Measurements from ENCODE around the gene FAM53B.
"Not testable (repeated sequence)": the region's sequence is repeated elsewhere in the genome, so short reads cannot be mapped to it uniquely, and the experiment has no call there.

Gene FAM53B

GRCh38 chr10:124744102-124745050 is at the start of gene FAM53B:
TSS of gene FAM53B (minus strand) at chr10:124744378. CDS start at chr10:124706713, 37,665 bp downstream.
- peak within 1 kb of the TSS; percentile 60 for H3K4me3 ChIP-seq (ENCODE audit: low read depth, low read length)
- no peak for DNase-seq (ENCODE audit: low read depth)

GRCh38 chr10:124792998-124793352 is 48.8 kb upstream of the FAM53B start:
- DNase-seq (ENCODE audit: low read depth), result no peak
- H3K4me3 ChIP-seq (ENCODE audit: low read depth, low read length), result no peak overlapping the region

- DNase-seq (ENCODE audit: low read depth), result peak; percentile 61
- H3K4me3 ChIP-seq (ENCODE audit: low read depth, low read length), result peak within 1 kb of the TSS; percentile 95
Measured at GRCh38 chr10:124791547-124792348, 47.6 kb upstream of the FAM53B start, which contains the start of gene EEF1AKMT2. TSS of gene EEF1AKMT2 (minus strand) at chr10:124791887. CDS start at chr10:124791833, 54 bp downstream.

DNA sequence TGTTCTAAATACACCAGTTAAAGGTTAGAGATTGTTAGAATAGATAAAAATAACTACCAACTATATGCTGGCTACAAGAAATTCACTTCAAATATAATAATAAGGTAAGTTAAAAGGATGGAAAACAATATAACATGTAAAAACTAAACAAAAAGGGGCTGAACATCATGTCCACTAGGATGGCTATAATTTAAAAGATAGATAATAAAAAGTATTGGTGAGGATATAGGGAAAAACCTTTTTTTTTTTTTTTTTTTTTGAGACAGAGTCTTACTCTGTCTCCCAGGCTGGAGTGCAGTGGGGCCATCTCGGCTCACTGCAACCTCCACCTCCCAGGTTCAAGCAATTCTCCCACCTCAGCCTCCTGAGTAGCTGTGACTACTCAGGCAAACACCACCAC is 38.7 kb upstream of the FAM53B start:
- H3K4me3 ChIP-seq (ENCODE audit: low read depth, low read length); DNase-seq (ENCODE audit: low read depth): not testable (repeated sequence)

DNA sequence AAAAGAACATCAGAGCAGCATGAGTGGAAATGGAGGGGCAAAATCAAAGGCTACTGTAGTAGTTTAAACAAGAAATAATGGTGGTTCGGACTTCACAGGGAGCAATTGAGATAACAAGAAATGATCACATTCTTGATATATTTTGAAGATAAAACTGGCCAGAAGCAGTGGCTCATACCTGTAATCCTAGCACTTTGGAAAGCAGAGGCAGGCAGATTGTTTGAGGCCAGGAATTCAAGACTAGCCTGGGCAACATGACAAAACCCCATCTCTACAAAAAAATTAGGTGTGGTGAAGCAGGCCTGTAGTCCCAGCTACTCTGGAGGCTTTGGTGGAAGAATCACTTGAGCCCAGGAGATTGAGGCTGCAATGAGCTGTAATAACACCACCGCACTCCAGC is 24.6 kb upstream of the FAM53B start:
- H3K4me3 ChIP-seq (ENCODE audit: low read depth, low read length), result no peak overlapping the region
- no peak for DNase-seq (ENCODE audit: low read depth)

DNA sequence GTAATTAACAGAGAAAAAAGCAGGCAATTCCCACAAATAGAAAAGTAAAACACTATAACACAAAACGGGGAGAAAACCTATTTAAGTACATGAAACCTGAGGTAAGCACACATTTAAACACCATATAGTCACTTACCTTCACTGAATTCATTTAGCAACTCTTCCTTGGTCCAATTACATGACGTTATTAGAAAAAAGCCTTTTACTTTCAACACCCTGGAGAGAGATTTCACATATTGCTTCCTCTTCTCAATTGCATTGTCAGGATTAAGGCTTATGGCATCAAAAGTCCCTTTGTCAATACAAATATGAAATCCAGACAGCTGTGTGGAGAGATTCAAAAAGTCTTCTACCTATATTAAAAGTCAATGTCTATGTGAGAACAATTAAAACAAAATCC is 21.1 kb upstream of the FAM53B start:
- no peak for DNase-seq (ENCODE audit: low read depth)
- H3K4me3 ChIP-seq (ENCODE audit: low read depth, low read length), result no peak overlapping the region

DNA sequence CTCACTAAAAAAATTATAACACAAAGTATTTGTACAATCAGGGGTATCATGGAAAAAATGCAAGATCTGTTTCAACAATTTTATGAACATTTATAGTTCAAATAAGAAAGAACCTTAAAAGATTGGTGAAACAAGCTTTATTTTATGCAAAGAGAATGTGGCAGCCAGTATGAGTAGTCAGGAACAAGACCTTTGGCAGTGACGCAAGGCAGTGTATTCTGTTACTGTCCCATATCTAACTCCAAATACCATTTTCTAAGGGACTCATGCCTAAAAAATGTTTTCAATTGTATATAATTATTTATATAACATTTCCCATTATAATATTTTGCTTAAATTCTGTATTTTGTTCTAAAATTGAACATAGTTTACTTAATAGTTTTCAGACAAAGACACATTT is 19.1 kb upstream of the FAM53B start:
- no peak for DNase-seq (ENCODE audit: low read depth)

DNA sequence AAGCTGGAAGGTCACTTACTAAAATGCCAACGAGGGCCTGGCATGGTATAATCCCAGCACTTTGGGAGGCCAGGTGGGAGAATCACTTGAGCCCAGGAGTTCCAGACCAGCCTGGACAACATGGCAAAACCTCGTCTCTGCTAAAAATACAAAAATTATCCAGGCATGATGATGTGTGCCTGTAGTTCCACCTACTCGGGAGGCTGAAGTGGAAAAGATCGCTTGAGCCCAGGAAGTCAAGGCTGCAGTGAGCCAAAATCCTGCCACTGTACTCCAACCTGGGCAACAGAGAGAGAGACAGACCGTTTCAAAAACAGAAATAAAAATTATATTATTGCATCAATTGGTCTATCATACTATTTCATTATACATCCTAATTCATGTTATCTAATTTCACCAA is 18.1 kb upstream of the FAM53B start:
- H3K4me3 ChIP-seq (ENCODE audit: low read depth, low read length), result no peak overlapping the region
- no peak for DNase-seq (ENCODE audit: low read depth)

More for the DNA sequence above, 19.1 kb upstream of the FAM53B start:
- H3K4me3 ChIP-seq (ENCODE audit: low read depth, low read length), result no peak overlapping the region

GRCh38 chr10:124756156-124756903 is 12.2 kb upstream of the FAM53B start:
- no peak for DNase-seq (ENCODE audit: low read depth)
- no peak overlapping the region for H3K4me3 ChIP-seq (ENCODE audit: low read depth, low read length)

- H3K4me3 ChIP-seq (ENCODE audit: low read depth, low read length), result no peak overlapping the region
- no peak for DNase-seq (ENCODE audit: low read depth)
Measured at GRCh38 chr10:124755581-124755980, 11.4 kb upstream of the FAM53B start.

- H3K4me3 ChIP-seq (ENCODE audit: low read depth, low read length), result no peak overlapping the region
- DNase-seq (ENCODE audit: low read depth), result no peak
Measured at GRCh38 chr10:124754227-124754626, 10.0 kb upstream of the FAM53B start.

GRCh38 chr10:124748953-124749645 is 4.9 kb upstream of the FAM53B start:
- H3K4me3 ChIP-seq (ENCODE audit: low read depth, low read length), result no peak overlapping the region
- DNase-seq (ENCODE audit: low read depth), result no peak

- H3K4me3 ChIP-seq (ENCODE audit: low read depth, low read length), result no peak overlapping the region
- no peak for DNase-seq (ENCODE audit: low read depth)
Measured at GRCh38 chr10:124748166-124748565, 4.0 kb upstream of the FAM53B start.

DNA sequence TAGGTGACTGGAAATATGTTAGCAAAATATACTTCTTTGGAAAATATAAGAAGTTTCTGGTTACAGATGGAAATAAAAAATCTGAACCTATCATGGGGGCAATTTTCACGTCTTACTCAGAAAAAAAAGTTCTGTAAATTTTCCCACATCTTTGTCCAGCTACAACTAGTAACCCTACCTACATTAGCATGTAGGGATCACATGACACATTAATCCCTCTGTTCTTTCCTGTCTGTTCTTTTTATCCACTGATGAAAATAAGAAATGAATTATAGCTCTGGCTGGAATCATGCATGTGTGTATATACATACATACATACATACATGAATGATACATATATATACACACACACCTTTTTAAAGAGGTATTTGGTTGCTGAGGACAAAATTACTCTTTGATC is 3.6 kb upstream of the FAM53B start:
- DNase-seq (ENCODE audit: low read depth), result no peak

GRCh38 chr10:124746992-124747391 is 2.8 kb upstream of the FAM53B start:
- DNase-seq (ENCODE audit: low read depth), result no peak
- H3K4me3 ChIP-seq (ENCODE audit: low read depth, low read length), result no peak overlapping the region

More for the DNA sequence above, 3.6 kb upstream of the FAM53B start:
- H3K4me3 ChIP-seq (ENCODE audit: low read depth, low read length), result no peak overlapping the region

- not testable (repeated sequence) for H3K4me3 ChIP-seq (ENCODE audit: low read depth, low read length); DNase-seq (ENCODE audit: low read depth)
Measured at GRCh38 chr10:124746447-124746846, 2.3 kb upstream of the FAM53B start.

GRCh38 chr10:124745673-124746072 is 1.5 kb upstream of the FAM53B start:
- H3K4me3 ChIP-seq (ENCODE audit: low read depth, low read length), result no peak overlapping the region
- no peak for DNase-seq (ENCODE audit: low read depth)

GRCh38 chr10:124745252-124745651 is 1.1 kb upstream of the FAM53B start:
- DNase-seq (ENCODE audit: low read depth), result no peak
- H3K4me3 ChIP-seq (ENCODE audit: low read depth, low read length), result no peak overlapping the region

All from skeletal muscle cell (primary cell).